K562 (cell line): ENCODE data around the gene NFATC1. TPM values are rescaled to one million over a fixed set of nuclear protein-coding genes. Genes with fewer than 3 reads are reported as not detected.

Experiments used
- ATAC-seq: fragments of 200-7000 bp; cut with Tn5 transposase; 3 replicates; pipeline ENCODE4 v1.9.1; 2020; ENCODE audit warnings: moderate library complexity
- BruUV-seq: library from RNA; stranded (reverse); fragments of 400-500 nt; replicated peaks from 2 replicates; lab custom pipeline; 2021; lab: Mats Ljungman, UMichigan
- CTCF ChIA-PET: fragments of 300-600 bp; formaldehyde crosslinking; extraction: SDS; loops from one replicate; lab custom pipeline; 2021; ENCODE audit warnings: low intra/inter-chr PET ratio; lab: Yijun Ruan, JAX
- POLR2A ChIA-PET: fragments of 300-600, 350-650 bp; sonication (Branson Sonifier 250); formaldehyde crosslinking; extraction: SDS; loops from one replicate; lab custom pipeline; 2021; ENCODE audit warnings: antibody characterized with exemption, inconsistent platforms; lab: Yijun Ruan, JAX
- DNase-seq, 4 experiments: peaks; one replicate each; pipeline versions ENCODE4 v3.0.0 to v3.0.0-alpha.2; 2011 to 2018; ENCODE audit warnings: low spot score in 3 of 4, mixed read lengths in 3 of 4; ENCODE audit errors: extremely low read depth in 1 of 4
- FAIRE-seq: peaks from 2 replicates; lab custom pipeline; 2011; peaks lifted over from hg19 to GRCh38; lab: Jason Lieb, UNC
- H2AFZ ChIP-seq: 2 replicates; pipeline ENCODE4 v1.6.0; 2011; ENCODE audit warnings: low read depth, low read length, control low read depth, inconsistent platforms
- H3K27ac ChIP-seq: fragments of 200-600 bp; 3 replicates; pipeline ENCODE4 v1.8.0; 2011; ENCODE audit warnings: low read depth, mild to moderate bottlenecking, control low read depth, inconsistent platforms, low read length, moderate library complexity, mixed read lengths; ENCODE audit errors: extremely low read depth
- H3K27me3 ChIP-seq, 2 experiments: fragments of 300-600 bp in 1 of 2; 2 replicates in 1 of 2; 3 replicates in 1 of 2; pipeline versions ENCODE4 v1.6.0 to v1.8.0; 2011; ENCODE audit warnings: inconsistent platforms in 2 of 2, low read length in 2 of 2, mild to moderate bottlenecking in 1 of 2, mixed read lengths in 1 of 2, moderate library complexity in 1 of 2; ENCODE audit not compliant: control insufficient read depth in 2 of 2, insufficient read depth in 2 of 2
- H3K36me3 ChIP-seq: fragments of 300-600 bp; 3 replicates; pipeline ENCODE4 v1.8.0; 2011; ENCODE audit warnings: mild to moderate bottlenecking, low read length, inconsistent platforms; ENCODE audit not compliant: control insufficient read depth, insufficient read depth
- H3K4me1 ChIP-seq, 2 experiments: fragments of 200-600 bp in 1 of 2; replicated peaks in 1 of 2; 2 replicates in 1 of 2; 3 replicates in 1 of 2; pipeline versions ENCODE4 v1.5.1 to v1.8.0; 2011; ENCODE audit warnings: inconsistent platforms in 2 of 2, low read length in 2 of 2, mild to moderate bottlenecking in 1 of 2, mixed read lengths in 1 of 2, moderate library complexity in 1 of 2; ENCODE audit not compliant: control insufficient read depth in 2 of 2, insufficient read depth in 2 of 2
- H3K4me2 ChIP-seq: 2 replicates; pipeline ENCODE4 v1.6.1; 2011; ENCODE audit warnings: low read length, control low read depth, inconsistent platforms, mixed read lengths; ENCODE audit not compliant: insufficient read depth
- H3K4me3 ChIP-seq: fragments of 200-600 bp; sonication (generic), shearing (Covaris generic); 2 replicates; pipeline ENCODE4 v1.5.1; 2016; ENCODE audit warnings: control low read depth, inconsistent platforms
- H3K79me2 ChIP-seq: fragments of 200-600 bp; 3 replicates; pipeline ENCODE4 v1.8.0; 2011; ENCODE audit warnings: low read length, inconsistent platforms; ENCODE audit not compliant: control insufficient read depth, insufficient read depth
- H3K9ac ChIP-seq, 2 experiments: 2 replicates each; pipeline versions ENCODE4 v1.6.0 to v1.6.1; 2011; ENCODE audit warnings: low read depth in 2 of 2, low read length in 2 of 2, control low read depth in 1 of 2, inconsistent platforms in 1 of 2, mild to moderate bottlenecking in 1 of 2, mixed read lengths in 1 of 2; ENCODE audit not compliant: insufficient read depth in 1 of 2
- H3K9me1 ChIP-seq: one replicate; pipeline ENCODE4 v1.6.0; 2011; ENCODE audit warnings: inconsistent platforms, mild to moderate bottlenecking, low read length, moderate library complexity; ENCODE audit not compliant: control insufficient read depth, insufficient read depth
- H3K9me3 ChIP-seq: replicated peaks from 2 replicates; pipeline ENCODE4 v1.5.1; 2011; ENCODE audit warnings: low read depth, low read length, inconsistent platforms; ENCODE audit not compliant: control insufficient read depth, insufficient read depth
- H4K20me1 ChIP-seq: replicated peaks from 2 replicates; pipeline ENCODE4 v1.6.1; 2011; ENCODE audit warnings: low read length, inconsistent platforms, mixed read lengths; ENCODE audit not compliant: control insufficient read depth, insufficient read depth
- CTCF ChIP-seq, 3 experiments: IDR thresholded peaks in 2 of 3; conservative IDR thresholded peaks in 1 of 3; 2 replicates each; pipeline ENCODE4 v1.5.1; 2011 to 2012; ENCODE audit warnings: low read length in 3 of 3, mild to moderate bottlenecking in 3 of 3, control low read depth in 2 of 3, improper control_type of control experiment in 1 of 3, inconsistent platforms in 1 of 3, low read depth in 1 of 3, mixed read lengths in 1 of 3, moderate library complexity in 1 of 3; ENCODE audit not compliant: insufficient read depth in 2 of 3
- FOS ChIP-seq: IDR thresholded peaks from 3 replicates; pipeline ENCODE4 v1.6.1; 2011; ENCODE audit not compliant: insufficient read length; ENCODE audit errors: extremely low read depth
- POLR3A ChIP-seq: IDR thresholded peaks from 2 replicates; pipeline ENCODE4 v1.6.1; 2011; ENCODE audit warnings: borderline replicate concordance, mild to moderate bottlenecking, moderate library complexity; ENCODE audit not compliant: insufficient read length, insufficient read depth; ENCODE audit errors: extremely low read depth
- ZNF384 ChIP-seq: IDR thresholded peaks from 2 replicates; pipeline ENCODE4 v1.6.1; 2012; ENCODE audit warnings: low read depth, low read length, improper control_type of control experiment
- WGBS: fragments of 100-300 bp; shearing (Covaris generic); methylation state at CpG from one replicate; pipeline ENCODE4 v1.1.6; 2016; ENCODE audit warnings: low coverage, mixed read lengths; ENCODE audit not compliant: insufficient coverage; ENCODE audit errors: missing lambda C conversion rate; 5-methylcytosine and 5-hydroxymethylcytosine counted together
- in situ Hi-C: fragments of 300-500 bp; cut with MboI; formaldehyde crosslinking; loops from 4 replicates; pipeline ENCODE4 v1.15.0; 2018; ENCODE audit warnings: inconsistent platforms, mixed read lengths
- intact Hi-C: fragments of 100-400 bp; cut with micrococcal nuclease; formaldehyde crosslinking; loops from 2 replicates; pipeline ENCODE4 v1.14.2; 2022
- polyA plus RNA-seq, 8 experiments: library from polyadenylated mRNA; depleted of rRNA in 4 of 8; stranded (reverse) in 5 of 8; unstranded in 3 of 8; fragments of >200 nt; fragmentation: Nextera tagmentation in 2 of 8; fragmentation: Illumina TruSeq in 1 of 8; extraction: Ambion mirVana in 2 of 8; extraction: Trizol in 1 of 8; gene quantifications; 2 replicates each; pipeline versions ENCODE4 v1.2.1 to v1.2.3, GENCODE V29; 2011 to 2014; ENCODE audit warnings: inconsistent platforms in 1 of 8, missing spikeins in 1 of 8
- total RNA-seq, 7 experiments: library from RNA; depleted of rRNA in 6 of 7; stranded (reverse); fragments of >200 nt in 6 of 7; fragmentation: Illumina TruSeq in 2 of 7; extraction: Trizol in 2 of 7; gene quantifications; 2 replicates each; pipeline versions ENCODE4 v1.2.1 to v1.2.3, GENCODE V29; 2011 to 2021; ENCODE audit warnings: low replicate concordance in 1 of 7
- TF ChIP-seq, protein P1 (sequence below), 2 experiments: fragments of 450-650 bp in 1 of 2; sonication (generic) in 1 of 2; formaldehyde crosslinking in 1 of 2; IDR thresholded peaks in 1 of 2; conservative IDR thresholded peaks in 1 of 2; 2 replicates each; pipeline versions ENCODE4 v1.6.1 to v1.8.1; 2016 to 2023; ENCODE audit warnings: mild to moderate bottlenecking in 2 of 2, moderate library complexity in 2 of 2, inconsistent platforms in 1 of 2, missing genetic modification reagents in 1 of 2

The NFATC1 gene
- total and polyA plus RNA-seq, 9 of the 15 experiments (the other 6 are each of a cell fraction or from before 2014, with no cell fraction given) = 1.1 to 16.4 (median 2.5) TPM

DNA sequence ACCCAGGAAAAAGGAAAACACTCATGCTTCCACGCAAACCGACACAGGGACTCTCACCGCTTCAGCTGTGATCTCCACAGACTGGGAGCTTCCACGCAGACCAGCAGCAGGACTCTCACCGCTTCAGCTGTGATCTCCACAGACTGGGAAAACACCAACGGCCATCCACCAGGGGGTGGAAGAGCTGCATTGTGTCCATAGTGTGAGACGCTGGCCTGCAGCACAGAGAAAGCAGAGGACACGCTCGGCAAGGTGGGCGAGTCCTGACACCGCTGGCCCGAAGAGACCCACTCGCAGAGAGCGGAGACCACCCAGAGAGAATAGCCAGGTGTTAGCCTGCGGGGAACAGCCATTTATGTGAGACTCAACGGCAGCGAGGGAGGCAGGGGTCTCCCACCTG is 42.5 kb upstream of the NFATC1 start:
- H3K36me3 ChIP-seq = no peaks in the 10 kb centered on the region
- ATAC-seq (peak; percentile 81), FAIRE-seq (no peak), DNase-seq (peak in 2 of 4 experiments; percentile 13 to 16)
- H3K79me2 ChIP-seq = no peaks in the 10 kb centered on the region
- H3K9me3 ChIP-seq = no peaks in the 10 kb centered on the region
- no TSS peak for BruUV-seq
- in situ Hi-C loops = no loop called here
- 84% methylated on average over 15 of the region's 17 CpGs for WGBS
- POLR2A ChIA-PET = interaction anchor here (0.6 kb wide), 1 partner anchor 351 kb away, joined by 6 read pairs; no protein-coding TSS in a partner anchor
- no peaks in the 10 kb centered on the region for H4K20me1 ChIP-seq
- no peaks in the 10 kb centered on the region for H3K9me1 ChIP-seq
- CTCF ChIA-PET = no interaction called here
- H3K9ac ChIP-seq = no peak overlapping the region
- no peak overlapping the region for H3K27ac ChIP-seq
- no peak overlapping the region for H3K4me2 ChIP-seq
- H3K4me3 ChIP-seq = no peak overlapping the region
- intact Hi-C loops = no loop called here
- no peaks in the 10 kb centered on the region for H3K27me3 ChIP-seq
- peaks cover 0 to 3% of the 10 kb centered on the region in 2 experiments; a peak in 2 of 5 replicates for H3K4me1 ChIP-seq
- H2AFZ ChIP-seq = no peak overlapping the region
- TF ChIP-seq POLR3A = no peak
- peak; percentile 21 to 38 (median 33); a peak in 4 of 6 replicates for TF ChIP-seq CTCF (IDR thresholded peaks at IDR 0.05 in 2 of 3, conservative IDR thresholded peaks at IDR 0.05 in 1 of 3; ENCODE audit: insufficient read depth in 2 of 3, low read depth in 1 of 3, low read length in 3 of 3)

DNA sequence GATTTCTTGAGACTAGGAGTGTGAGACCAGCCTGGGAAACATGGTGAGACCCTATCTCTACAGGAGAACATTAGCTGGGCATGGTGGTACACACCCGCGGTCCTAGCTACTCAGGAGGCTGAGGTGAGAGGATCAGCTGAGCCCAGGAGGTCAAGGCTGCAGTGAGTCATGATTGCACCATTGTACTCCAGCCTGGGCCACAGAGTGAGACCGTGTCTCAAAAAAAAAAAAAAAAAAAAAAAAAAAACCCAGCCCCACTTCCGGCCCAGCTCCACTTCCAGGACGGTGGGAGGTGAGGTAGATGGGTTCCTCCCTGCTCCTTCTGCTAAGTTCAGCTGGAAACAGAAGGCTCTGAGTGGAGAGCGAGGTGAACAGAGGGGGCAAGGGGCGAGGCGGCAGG is 41.4 kb upstream of the NFATC1 start:
- ATAC-seq = no peak
- Histone ChIP-seq H3K4me1 (peaks cover 0 to 3% of the 10 kb centered on the region in 2 experiments; a peak in 2 of 5 replicates), H2AFZ (no peak overlapping the region), H3K9ac (no peak overlapping the region), H3K4me3 (no peak overlapping the region), H3K27me3 (no peaks in the 10 kb centered on the region), H3K36me3 (no peaks in the 10 kb centered on the region)
- no peak for DNase-seq
- intact Hi-C loops = no loop called here
- TF ChIP-seq, protein P1, sequence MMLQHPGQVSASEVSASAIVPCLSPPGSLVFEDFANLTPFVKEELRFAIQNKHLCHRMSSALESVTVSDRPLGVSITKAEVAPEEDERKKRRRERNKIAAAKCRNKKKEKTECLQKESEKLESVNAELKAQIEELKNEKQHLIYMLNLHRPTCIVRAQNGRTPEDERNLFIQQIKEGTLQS (IDR thresholded peaks at IDR 0.05) = 0 out of 2 replicates have a peak, but pooled peaks have one; percentile 30
- TF ChIP-seq, protein P1 (CRISPR knock-in tag; conservative IDR thresholded peaks at IDR 0.05) = no peak
- TF ChIP-seq FOS = no peak
- peak; percentile 20; the same call in 1 of the 2 replicates for TF ChIP-seq ZNF384
- TF ChIP-seq, all 486 proteins: peak for 2
- H4K20me1 ChIP-seq = no peaks in the 10 kb centered on the region
- no peak overlapping the region for H3K27ac ChIP-seq
- no peak overlapping the region for H3K4me2 ChIP-seq
- ChIA-PET CTCF (no interaction called here), POLR2A (no interaction called here)
- in situ Hi-C loops = no loop called here
- no TSS peak for BruUV-seq
- no peak for FAIRE-seq
- H3K79me2 ChIP-seq = no peaks in the 10 kb centered on the region
- no peaks in the 10 kb centered on the region for H3K9me1 ChIP-seq
- H3K9me3 ChIP-seq = no peaks in the 10 kb centered on the region
- no CpG with 5 or more reads among the region's 8 CpGs for WGBS
